ENCODE measurements around the gene CEPT1. TPM values are rescaled to one million over a fixed set of nuclear protein-coding genes. Genes with fewer than 3 reads are reported as not detected.

CEPT1 gene
- total RNA-seq, 3 donors from 2014 or later (not counting 1 experiment from before 2014, with no cell fraction given): 35.4 to 49.5 (median 40.9) TPM

GRCh38 chr1:111203681-111204200 is 63.7 kb downstream of the CEPT1 start:
- peak overlapping the region; percentile 87 for H3K27ac ChIP-seq (ENCODE audit: low read length)
- WGBS (ENCODE audit: insufficient coverage): under 1% methylated on average over 41 of the region's 41 CpGs
- peak overlapping the region; percentile 91 to 95 for H3K27ac Mint-ChIP-seq
- H3K4me3 Mint-ChIP-seq: peak overlapping the region; percentile 75
- H3K27me3 ChIP-seq (ENCODE audit: control insufficient read depth, insufficient read depth, low read length): no peaks in the 10 kb centered on the region
- peaks cover 65 to 69% of the 10 kb centered on the region in 2 donors for H3K4me1 Mint-ChIP-seq
- peak overlapping the region; percentile 52 for H3K4me3 ChIP-seq (ENCODE audit: low read length)
- H3K4me1 ChIP-seq (ENCODE audit: control insufficient read depth, insufficient read depth, low read length): peaks cover 57% of the 10 kb centered on the region
- H3K36me3 Mint-ChIP-seq: no peaks in the 10 kb centered on the region
- intact Hi-C loops (cut with micrococcal nuclease): loop anchor here (1.0 to 10.0 kb wide), 4 partner anchors 12 to 551 kb away; partner anchors contain the start of genes CEPT1, DDX20 and DRAM2
- ATAC-seq: peak; percentile 40 to 71 (median 70)
- no peaks in the 10 kb centered on the region for H3K9me3 ChIP-seq (ENCODE audit: control insufficient read depth, insufficient read depth, low read length)
- no peak for TF ChIP-seq CTCF (IDR thresholded peaks at IDR 0.05)
- H3K9me3 Mint-ChIP-seq: no peaks in the 10 kb centered on the region
- DNase-seq: peak; percentile 77 to 89
- no peaks in the 10 kb centered on the region for H3K27me3 Mint-ChIP-seq (ENCODE audit: low read depth in 2 of 2)
- peaks cover 5% of the 10 kb centered on the region for H3K36me3 ChIP-seq (ENCODE audit: control insufficient read depth, insufficient read depth, low read length)

- H3K27ac Mint-ChIP-seq: peak overlapping the region; percentile 91 to 95
- H3K27me3 Mint-ChIP-seq (ENCODE audit: low read depth in 2 of 2): no peaks in the 10 kb centered on the region
- H3K27me3 ChIP-seq (ENCODE audit: control insufficient read depth, insufficient read depth, low read length): no peaks in the 10 kb centered on the region
- intact Hi-C loops (cut with micrococcal nuclease): loop anchor here (1.0 to 10.0 kb wide), 4 partner anchors 11 to 550 kb away; partner anchors contain the start of genes CEPT1, DDX20 and DRAM2
- no peak for TF ChIP-seq CTCF (IDR thresholded peaks at IDR 0.05)
- no peaks in the 10 kb centered on the region for H3K9me3 ChIP-seq (ENCODE audit: control insufficient read depth, insufficient read depth, low read length)
- H3K36me3 Mint-ChIP-seq: no peaks in the 10 kb centered on the region
- ATAC-seq (peak; percentile 63 to 84 (median 73)), DNase-seq (peak; percentile 68 to 88)
- peak overlapping the region; percentile 87 for H3K27ac ChIP-seq (ENCODE audit: low read length)
- H3K4me3 ChIP-seq (ENCODE audit: low read length): peak overlapping the region; percentile 52
- peaks cover 62 to 66% of the 10 kb centered on the region in 2 donors for H3K4me1 Mint-ChIP-seq
- peaks cover 52% of the 10 kb centered on the region for H3K4me1 ChIP-seq (ENCODE audit: control insufficient read depth, insufficient read depth, low read length)
- WGBS (ENCODE audit: insufficient coverage): 2% methylated on average over 61 of the region's 61 CpGs
- no peaks in the 10 kb centered on the region for H3K9me3 Mint-ChIP-seq
- H3K4me3 Mint-ChIP-seq: peak overlapping the region; percentile 75
- H3K36me3 ChIP-seq (ENCODE audit: control insufficient read depth, insufficient read depth, low read length): no peaks in the 10 kb centered on the region
These were observed 64.4 kb downstream of the CEPT1 start for GRCh38 chr1:111204201-111204982.

- intact Hi-C loops (cut with micrococcal nuclease): loop anchor here (1.0 to 10.0 kb wide), 4 partner anchors 10 to 550 kb away; partner anchors contain the start of genes CEPT1, DDX20 and DRAM2
- TF ChIP-seq CTCF (IDR thresholded peaks at IDR 0.05): no peak
- no peaks in the 10 kb centered on the region for H3K9me3 ChIP-seq (ENCODE audit: control insufficient read depth, insufficient read depth, low read length)
- Mint-ChIP-seq H3K4me3 (peak overlapping the region; percentile 75), H3K27ac (peak overlapping the region; percentile 78 to 95), H3K9me3 (no peaks in the 10 kb centered on the region), H3K36me3 (no peaks in the 10 kb centered on the region), H3K4me1 (peaks cover 56 to 61% of the 10 kb centered on the region in 2 donors), H3K27me3 (ENCODE audit: low read depth in 2 of 2) (no peaks in the 10 kb centered on the region)
- peak overlapping the region; percentile 52 for H3K4me3 ChIP-seq (ENCODE audit: low read length)
- DNase-seq: peak in 1 of 2 donors; percentile 34
- 75% methylated on average over 7 of the region's 9 CpGs for WGBS (ENCODE audit: insufficient coverage)
- peak overlapping the region; percentile 87 for H3K27ac ChIP-seq (ENCODE audit: low read length)
- peaks cover 45% of the 10 kb centered on the region for H3K4me1 ChIP-seq (ENCODE audit: control insufficient read depth, insufficient read depth, low read length)
- no peaks in the 10 kb centered on the region for H3K27me3 ChIP-seq (ENCODE audit: control insufficient read depth, insufficient read depth, low read length)
- H3K36me3 ChIP-seq (ENCODE audit: control insufficient read depth, insufficient read depth, low read length): no peaks in the 10 kb centered on the region
- no peak for ATAC-seq
These were observed 65.1 kb downstream of the CEPT1 start for GRCh38 chr1:111204983-111205713.

All from natural killer cell (primary cell).